ENCODE data around the gene ZNF747.

Gene ZNF747

DNA sequence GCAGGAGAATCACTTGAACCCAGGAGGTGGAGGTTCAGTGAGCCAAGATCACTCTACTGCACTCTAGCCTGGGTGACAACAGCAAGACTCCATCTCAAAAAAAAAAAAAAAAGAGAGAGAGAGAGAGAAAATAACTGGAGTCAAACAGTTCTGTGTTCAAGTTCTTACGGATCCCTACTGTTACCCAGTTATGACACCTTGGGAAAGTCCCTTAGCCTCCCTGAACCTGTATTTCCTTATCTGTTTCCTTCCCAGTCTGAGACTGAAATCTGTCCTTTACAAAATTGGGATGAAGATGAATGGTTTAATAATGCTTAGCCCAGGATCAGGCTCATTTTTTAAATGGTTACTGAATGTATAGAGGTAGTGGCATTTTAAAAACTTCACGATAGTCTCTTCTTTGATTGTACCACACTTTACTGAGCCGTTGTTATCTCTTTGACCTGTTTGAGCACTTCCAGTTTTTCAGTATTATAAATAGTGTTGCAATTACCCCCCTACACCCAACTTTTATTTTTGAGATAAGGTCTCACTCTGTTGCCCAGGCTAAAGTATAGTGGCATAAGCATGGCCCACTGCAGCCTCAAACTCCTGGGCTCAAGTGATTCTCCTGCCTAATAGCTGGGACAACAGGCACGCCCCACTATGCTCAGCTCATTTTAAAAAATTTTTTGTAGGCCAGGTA lies 25.4 kb downstream of the ZNF747 start:
- TF ChIP-seq CTCF (IDR thresholded peaks at IDR 0.05; ENCODE audit: low read depth, low read length, missing control alignments): no peak
- DNase-seq (ENCODE audit: extremely low read depth, low read depth): no peak
- H3K4me3 ChIP-seq (replicated peaks; ENCODE audit: low read depth, low read length): no peak overlapping the region

DNA sequence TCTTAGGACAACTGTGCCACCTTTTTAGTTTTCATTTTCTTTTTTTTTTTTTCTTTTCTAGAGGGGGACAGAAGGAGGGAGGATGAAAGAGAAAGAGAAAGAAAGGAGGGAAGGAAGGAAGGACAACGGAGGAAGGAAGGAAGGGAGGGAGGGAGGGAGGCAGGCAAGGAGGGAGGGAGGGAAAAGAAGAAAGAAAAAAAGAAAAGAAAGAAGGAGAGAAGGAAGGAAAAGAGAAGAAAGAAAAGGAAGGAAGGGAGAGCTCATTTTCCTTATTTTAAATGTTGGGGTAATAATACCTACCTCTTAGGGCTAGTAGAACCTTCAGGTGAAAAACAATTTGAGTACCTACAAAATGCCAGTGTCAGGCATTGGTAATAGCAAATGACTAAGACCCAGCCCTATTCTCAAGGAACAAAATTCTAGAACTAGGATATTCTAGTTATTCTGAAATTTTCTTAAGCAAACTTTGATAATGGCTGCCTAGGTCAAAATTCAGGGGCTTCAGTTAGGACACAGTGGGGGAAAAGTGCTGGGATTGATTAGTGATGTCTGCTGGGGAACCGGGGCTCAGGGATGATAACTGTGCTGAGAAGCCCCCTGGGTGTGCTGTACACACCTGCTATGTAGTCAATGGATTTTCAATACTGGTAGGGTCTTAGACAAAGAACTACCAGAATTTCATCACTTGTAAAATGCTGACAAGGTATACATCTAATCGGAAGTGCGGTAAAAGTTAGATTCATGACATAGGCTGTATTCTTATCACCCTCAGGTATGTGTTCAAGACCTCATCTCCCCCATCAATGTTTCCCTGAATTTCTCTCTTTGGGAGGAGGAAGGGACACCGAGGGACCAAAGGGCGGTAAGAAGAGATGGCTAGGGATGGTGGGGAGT lies 31.0 kb downstream of the ZNF747 start:
- TF ChIP-seq CTCF (IDR thresholded peaks at IDR 0.05; ENCODE audit: low read depth, low read length, missing control alignments): no peak
- no peak overlapping the region for H3K4me3 ChIP-seq (replicated peaks; ENCODE audit: low read depth, low read length)
- no peak for DNase-seq (ENCODE audit: extremely low read depth, low read depth)

GRCh38 chr16:30499284-30499683 lies 35.4 kb downstream of the ZNF747 start:
- no peak for DNase-seq (ENCODE audit: extremely low read depth, low read depth)
- no peak for TF ChIP-seq CTCF (IDR thresholded peaks at IDR 0.05; ENCODE audit: low read depth, low read length, missing control alignments)
- no peak overlapping the region for H3K4me3 ChIP-seq (replicated peaks; ENCODE audit: low read depth, low read length)

DNA sequence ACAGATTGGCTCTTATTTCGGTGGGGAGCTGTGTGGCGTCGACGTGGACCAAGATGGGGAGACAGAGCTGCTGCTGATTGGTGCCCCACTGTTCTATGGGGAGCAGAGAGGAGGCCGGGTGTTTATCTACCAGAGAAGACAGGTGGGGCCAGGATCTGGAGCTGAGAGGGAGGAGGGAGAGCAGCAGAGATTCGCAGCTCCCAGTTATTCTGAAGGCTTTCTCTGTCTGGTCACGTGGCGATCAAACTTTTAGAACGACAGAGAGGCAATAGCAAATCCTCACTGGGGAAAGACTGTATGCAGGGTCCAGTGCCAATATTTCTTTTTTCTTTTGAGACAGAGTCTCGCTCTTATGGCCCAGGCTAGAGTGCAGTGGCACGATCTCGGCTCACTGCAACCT lies 39.9 kb downstream of the ZNF747 start:
- no peak overlapping the region for H3K4me3 ChIP-seq (replicated peaks; ENCODE audit: low read depth, low read length)
- TF ChIP-seq CTCF (IDR thresholded peaks at IDR 0.05; ENCODE audit: low read depth, low read length, missing control alignments): no peak

DNA sequence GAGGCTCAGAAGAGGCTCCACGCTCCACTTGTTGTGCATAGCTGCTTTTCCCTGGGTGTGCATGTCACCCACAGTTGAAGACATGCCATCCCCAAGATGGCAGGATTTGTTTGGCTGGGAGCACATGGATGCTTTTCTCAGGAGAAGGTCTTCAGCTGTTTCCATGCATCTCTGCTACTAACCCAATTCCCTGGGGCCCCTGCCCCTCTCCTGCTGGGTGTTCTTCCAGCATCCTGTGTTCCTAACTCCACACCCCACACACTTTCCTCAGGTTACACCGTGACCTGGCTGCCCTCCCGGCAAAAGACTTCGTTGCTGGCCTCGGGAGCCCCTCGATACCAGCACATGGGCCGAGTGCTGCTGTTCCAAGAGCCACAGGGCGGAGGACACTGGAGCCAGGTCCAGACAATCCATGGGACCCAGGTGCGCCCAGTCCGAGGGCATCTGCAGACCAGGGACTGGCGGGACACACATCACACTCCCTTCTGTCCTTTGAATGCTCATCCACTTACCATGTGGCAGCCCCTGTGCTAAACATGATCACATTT lies 40.6 kb downstream of the ZNF747 start:
- TF ChIP-seq CTCF (IDR thresholded peaks at IDR 0.05; ENCODE audit: low read depth, low read length, missing control alignments): no peak
- H3K4me3 ChIP-seq (replicated peaks; ENCODE audit: low read depth, low read length): no peak overlapping the region
- no peak for DNase-seq (ENCODE audit: extremely low read depth, low read depth)

More for the DNA sequence above, 39.9 kb downstream of the ZNF747 start:
- no peak for DNase-seq (ENCODE audit: extremely low read depth, low read depth)

DNA sequence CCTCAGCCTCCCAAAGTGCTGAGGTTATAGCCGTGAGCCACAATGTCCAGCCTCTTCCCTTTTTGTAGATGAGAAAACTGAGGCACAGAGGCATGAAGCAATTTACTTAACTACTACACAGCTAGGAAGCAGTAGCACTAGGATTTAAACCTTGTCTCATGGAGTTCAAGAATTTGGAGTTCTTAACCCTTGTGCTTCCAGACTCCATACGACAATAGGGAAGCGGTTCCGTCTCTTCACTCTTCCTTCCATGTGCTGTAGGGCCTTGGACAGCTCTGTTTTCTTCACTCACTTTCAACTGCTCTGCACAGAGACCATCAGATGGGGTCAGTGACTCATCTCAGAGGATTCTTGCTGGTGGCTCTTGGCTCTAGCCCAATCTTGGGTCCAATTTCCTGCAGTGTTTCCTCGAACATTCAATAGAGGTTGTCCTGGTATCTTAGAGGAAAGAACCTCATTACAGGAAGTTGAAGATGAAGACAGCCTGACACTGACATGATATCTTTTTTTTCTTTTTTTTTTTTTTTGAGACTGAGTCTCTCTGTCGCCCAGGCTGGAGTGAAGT lies 42.8 kb downstream of the ZNF747 start:
- H3K4me3 ChIP-seq (replicated peaks; ENCODE audit: low read depth, low read length): no peak overlapping the region
- peak; percentile 82 for DNase-seq (ENCODE audit: extremely low read depth, low read depth)
- no peak for TF ChIP-seq CTCF (IDR thresholded peaks at IDR 0.05; ENCODE audit: low read depth, low read length, missing control alignments)

All from HFF-Myc (cell line).